ENCODE results near the gene SPINK5. TPM values are rescaled to one million over a fixed set of nuclear protein-coding genes. Genes with fewer than 3 reads are reported as not detected.

The SPINK5 gene
- total RNA-seq, 1 experiment from 2014 or later, result 6.0 TPM

GRCh38 chr5:148035676-148036075 lies 28.1 kb upstream of the SPINK5 start:
- Histone ChIP-seq H2BK120ac (ENCODE audit: low read depth, low read length, poor library complexity, severe bottlenecking) (no peak overlapping the region), H4K20me1 (ENCODE audit: control insufficient read depth, insufficient read depth, insufficient read length) (no peaks in the 10 kb centered on the region), H4K5ac (ENCODE audit: insufficient read length, low read depth, low read length) (no peak overlapping the region), H2BK5ac (ENCODE audit: insufficient read length, low read length) (no peak overlapping the region), H3K4ac (ENCODE audit: low read depth, low read length) (no peak overlapping the region), H2AFZ (ENCODE audit: low read length) (no peak overlapping the region), H3K18ac (ENCODE audit: insufficient read length, low read depth, low read length) (no peak overlapping the region), H3T11ph (ENCODE audit: low read length) (no peak overlapping the region), H4K8ac (replicated peaks; ENCODE audit: insufficient read length, low read depth, low read length) (no peak overlapping the region), H3K23ac (ENCODE audit: insufficient read length, low read depth, low read length) (no peak overlapping the region), H3K23me2 (ENCODE audit: insufficient read length, low read depth, low read length, poor library complexity, severe bottlenecking) (no peaks in the 10 kb centered on the region), H3K79me2 (ENCODE audit: insufficient read depth, low read length) (no peaks in the 10 kb centered on the region), H3K27ac (ENCODE audit: insufficient read length, low read depth, low read length) (no peak overlapping the region), H2AK5ac (ENCODE audit: insufficient read length, low read length) (no peak overlapping the region), H2BK20ac (ENCODE audit: low read depth, low read length, poor library complexity, severe bottlenecking) (no peak overlapping the region), H3K9ac (ENCODE audit: extremely low read depth, insufficient read length, low read length) (no peak overlapping the region), H2BK12ac (ENCODE audit: insufficient read length, low read depth, low read length) (no peak overlapping the region), H3K4me2 (ENCODE audit: insufficient read depth, insufficient read length, low read length) (no peak overlapping the region), H3K4me1 (ENCODE audit: insufficient read depth, low read length) (no peaks in the 10 kb centered on the region), H3K27me3 (ENCODE audit: insufficient read depth, low read length) (no peaks in the 10 kb centered on the region), H3K56ac (ENCODE audit: insufficient read length, low read depth, low read length) (no peak overlapping the region), H2BK15ac (ENCODE audit: low read depth, low read length) (no peak overlapping the region), H3K14ac (ENCODE audit: insufficient read depth, low read length) (no peak overlapping the region), H3K9me3 (ENCODE audit: control insufficient read depth, low read depth, low read length) (no peaks in the 10 kb centered on the region), H4K91ac (ENCODE audit: insufficient read length, low read depth, low read length) (no peak overlapping the region), H3K79me1 (ENCODE audit: insufficient read depth, low read depth, low read length, poor library complexity, severe bottlenecking) (no peaks in the 10 kb centered on the region)
- TF ChIP-seq, protein P1, sequence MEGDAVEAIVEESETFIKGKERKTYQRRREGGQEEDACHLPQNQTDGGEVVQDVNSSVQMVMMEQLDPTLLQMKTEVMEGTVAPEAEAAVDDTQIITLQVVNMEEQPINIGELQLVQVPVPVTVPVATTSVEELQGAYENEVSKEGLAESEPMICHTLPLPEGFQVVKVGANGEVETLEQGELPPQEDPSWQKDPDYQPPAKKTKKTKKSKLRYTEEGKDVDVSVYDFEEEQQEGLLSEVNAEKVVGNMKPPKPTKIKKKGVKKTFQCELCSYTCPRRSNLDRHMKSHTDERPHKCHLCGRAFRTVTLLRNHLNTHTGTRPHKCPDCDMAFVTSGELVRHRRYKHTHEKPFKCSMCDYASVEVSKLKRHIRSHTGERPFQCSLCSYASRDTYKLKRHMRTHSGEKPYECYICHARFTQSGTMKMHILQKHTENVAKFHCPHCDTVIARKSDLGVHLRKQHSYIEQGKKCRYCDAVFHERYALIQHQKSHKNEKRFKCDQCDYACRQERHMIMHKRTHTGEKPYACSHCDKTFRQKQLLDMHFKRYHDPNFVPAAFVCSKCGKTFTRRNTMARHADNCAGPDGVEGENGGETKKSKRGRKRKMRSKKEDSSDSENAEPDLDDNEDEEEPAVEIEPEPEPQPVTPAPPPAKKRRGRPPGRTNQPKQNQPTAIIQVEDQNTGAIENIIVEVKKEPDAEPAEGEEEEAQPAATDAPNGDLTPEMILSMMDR (conservative IDR thresholded peaks at IDR 0.05), result no peak
- Mint-ChIP-seq H3K36me3 (ENCODE audit: insufficient read depth in 1 of 3, low read depth in 3 of 3) (no peaks in the 10 kb centered on the region), H3K9me3 (no peaks in the 10 kb centered on the region), H3K27ac (no peak overlapping the region), H3K4me3 (no peak overlapping the region), H3K27me3 (ENCODE audit: low read depth) (no peaks in the 10 kb centered on the region), H3K4me1 (no peaks in the 10 kb centered on the region)
- no peak for DNase-seq

Data from H9 (cell line).